AML-193 (cell line): Measurements from ENCODE around the gene SH3BGRL2.
"Not testable (repeated sequence)": the region's sequence is repeated elsewhere in the genome, so short reads cannot be mapped to it uniquely, and the experiment has no call there.

Source experiments
- DNase-seq, 2 experiments: peaks; one replicate each; lab custom pipeline; 2025; lab: John Stamatoyannopoulos, UW

The SH3BGRL2 gene

DNA sequence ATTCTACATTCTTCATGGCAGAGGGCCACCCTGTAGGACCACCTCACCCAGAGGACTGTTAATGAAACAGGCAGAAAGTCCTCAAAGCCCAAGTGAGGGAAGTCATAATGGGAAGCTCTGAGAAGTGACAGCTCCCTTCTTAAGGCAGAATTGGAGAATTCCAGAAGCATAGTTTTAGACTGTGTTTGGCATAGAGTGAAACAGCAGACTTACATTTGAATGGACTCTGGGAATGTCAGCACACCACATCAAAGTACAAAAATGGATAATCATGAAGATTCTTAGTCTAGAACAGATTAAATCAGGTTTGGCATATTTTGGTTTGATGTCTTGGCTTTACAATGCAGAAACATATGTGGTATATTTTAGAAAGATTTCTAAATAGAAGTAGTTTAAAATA, 17.9 kb downstream of the SH3BGRL2 start:
- no peak for DNase-seq

DNA sequence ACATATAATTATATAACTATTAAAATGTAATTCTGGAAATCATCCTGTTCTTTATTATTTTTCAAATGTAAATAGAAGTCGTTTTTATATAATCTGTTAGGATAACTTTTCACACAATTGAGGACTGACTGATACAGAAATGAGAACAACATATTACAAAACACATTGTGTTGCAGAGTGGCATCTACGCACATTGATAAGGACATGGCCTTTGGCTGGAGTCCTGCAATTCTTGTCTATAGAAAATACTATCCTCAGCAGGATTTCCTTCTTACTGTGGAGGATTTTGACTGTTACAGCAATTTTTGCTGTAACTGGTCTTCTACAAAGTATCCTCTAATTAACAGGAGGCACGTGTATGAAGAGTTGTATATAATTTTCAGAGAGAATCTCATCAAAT, 19.8 kb downstream of the SH3BGRL2 start:
- DNase-seq = no peak

GRCh38 chr6:79656134-79656533, 25.0 kb downstream of the SH3BGRL2 start:
- DNase-seq = no peak

DNA sequence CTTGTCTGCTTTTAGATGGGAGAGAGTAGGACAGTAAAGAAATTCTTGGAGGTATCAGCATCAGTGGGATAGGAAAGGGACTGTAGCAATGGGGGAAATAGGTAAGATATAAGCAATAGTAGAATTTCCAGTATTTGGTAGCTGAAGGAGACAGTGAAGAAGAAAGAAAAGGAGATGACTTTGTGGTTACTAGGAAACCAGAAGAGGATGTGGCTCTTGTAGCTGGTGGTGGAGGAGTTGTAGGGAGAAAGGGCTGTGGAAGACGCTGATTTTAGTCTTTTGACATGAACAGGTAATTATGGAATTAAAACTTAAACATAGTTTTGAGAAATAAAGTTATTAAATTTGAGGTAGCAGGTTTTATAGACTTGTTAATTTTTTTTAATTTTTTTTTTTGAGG, 26.1 kb downstream of the SH3BGRL2 start:
- DNase-seq = no peak

GRCh38 chr6:79663655-79664054, 32.5 kb downstream of the SH3BGRL2 start:
- DNase-seq = not testable (repeated sequence)

DNA sequence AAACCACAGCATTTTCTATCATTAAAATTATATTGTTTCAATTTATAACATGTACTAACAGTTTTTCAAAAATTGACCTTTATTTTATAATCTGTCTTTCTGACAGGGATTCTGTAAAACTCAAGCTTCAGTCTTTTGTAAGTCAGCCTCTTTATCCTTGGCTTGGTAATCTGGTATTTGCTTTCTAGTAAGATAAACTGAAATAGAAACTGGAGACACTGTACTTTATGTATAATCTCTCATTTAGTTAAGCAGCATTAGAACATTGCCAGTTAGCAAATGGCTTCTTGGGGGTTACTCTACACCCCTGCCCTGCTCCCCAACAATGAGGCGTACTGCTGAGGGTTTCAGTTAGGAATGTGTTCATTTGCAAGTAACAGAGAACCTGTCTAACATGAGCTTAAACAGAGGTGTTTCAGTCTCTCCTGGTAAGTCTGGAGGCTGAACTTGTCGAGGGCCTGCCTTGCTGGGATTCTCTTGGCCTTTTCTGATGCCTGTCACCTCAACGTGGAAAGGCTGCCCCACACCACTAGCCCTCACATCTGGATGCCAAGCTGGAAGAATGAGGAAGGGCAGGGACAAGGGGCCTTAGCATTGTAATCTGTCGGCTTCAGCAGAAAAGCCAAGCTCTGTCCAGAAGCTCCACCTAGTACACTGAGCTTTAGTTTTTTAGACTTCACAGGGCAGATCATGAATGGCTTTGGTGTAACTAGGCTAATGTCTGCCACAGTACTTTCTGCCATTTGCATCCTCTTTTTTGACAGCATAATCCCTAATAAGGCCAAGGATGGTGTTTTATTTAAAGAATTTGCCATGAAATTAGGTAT, 34.8 kb downstream of the SH3BGRL2 start:
- no peak for DNase-seq

- no peak for DNase-seq
Observed at GRCh38 chr6:79666634-79667033, 35.5 kb downstream of the SH3BGRL2 start.

GRCh38 chr6:79668381-79668780, 37.3 kb downstream of the SH3BGRL2 start:
- DNase-seq = no peak

- no peak for DNase-seq
Observed at GRCh38 chr6:79669766-79670165, 38.6 kb downstream of the SH3BGRL2 start.

GRCh38 chr6:79670789-79671188, 39.7 kb downstream of the SH3BGRL2 start:
- DNase-seq = no peak

GRCh38 chr6:79671600-79672266, 40.6 kb downstream of the SH3BGRL2 start:
- DNase-seq = no peak

DNA sequence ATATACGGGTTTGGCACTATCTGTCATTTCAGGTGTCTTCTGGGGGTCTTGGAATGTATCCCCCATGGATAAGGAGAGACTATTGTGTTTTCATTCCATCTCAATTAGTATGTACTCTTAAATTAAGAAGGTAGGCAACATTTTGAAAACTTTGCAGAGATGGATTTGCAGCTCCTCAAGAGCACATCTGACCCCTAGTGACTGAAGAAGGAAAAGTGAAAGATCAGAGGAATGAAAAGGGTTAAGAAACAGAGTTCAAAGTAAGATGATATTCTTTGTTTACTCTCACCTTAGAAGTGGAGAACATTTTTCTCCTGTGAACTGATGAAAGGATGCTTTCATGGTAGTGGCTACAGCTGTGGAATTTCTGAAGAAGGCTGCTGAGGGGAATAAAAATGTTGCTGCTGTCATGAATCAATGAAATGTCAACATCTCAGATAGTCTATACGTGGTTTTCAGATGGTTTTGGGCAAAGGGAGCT, 41.5 kb downstream of the SH3BGRL2 start:
- DNase-seq = no peak

DNA sequence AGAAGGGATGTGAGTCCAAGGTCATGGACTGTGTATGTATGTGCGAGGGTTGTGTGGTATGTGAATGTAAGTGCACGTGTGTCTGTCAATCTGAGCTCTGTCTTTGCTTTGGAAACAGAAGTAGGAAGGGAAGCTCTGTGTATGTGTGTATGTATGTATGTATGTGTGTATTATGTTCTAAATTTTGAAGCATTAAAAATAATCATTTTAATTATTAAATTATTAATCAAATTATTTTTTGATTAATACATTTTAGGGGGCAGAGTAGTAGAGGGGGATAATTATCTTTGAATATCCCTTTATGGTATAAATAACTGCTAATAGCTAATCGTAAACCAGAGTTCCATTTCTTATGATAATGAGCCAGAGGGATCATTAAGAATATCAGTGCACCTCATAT, 42.8 kb downstream of the SH3BGRL2 start:
- no peak for DNase-seq

- no peak for DNase-seq
Observed at GRCh38 chr6:79676785-79677736, 45.9 kb downstream of the SH3BGRL2 start.

DNA sequence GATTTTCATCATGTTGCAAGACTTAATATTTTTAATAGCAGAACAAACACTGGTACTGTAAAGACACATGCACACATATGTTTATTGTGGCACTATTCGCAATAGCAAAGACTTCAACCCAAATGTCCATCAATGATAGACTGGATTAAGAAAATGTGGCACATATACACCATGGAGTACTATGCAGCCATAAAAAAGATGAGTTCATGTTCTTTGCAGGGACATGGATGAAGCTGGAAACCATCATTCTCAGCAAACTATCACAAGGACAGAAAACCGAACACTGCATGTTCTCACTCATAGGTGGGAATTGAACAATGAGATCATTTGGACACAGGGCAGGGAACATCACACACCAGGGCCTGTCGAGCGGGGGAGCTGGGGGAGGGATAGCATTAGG, 51.6 kb downstream of the SH3BGRL2 start:
- not testable (repeated sequence) for DNase-seq

GRCh38 chr6:79684876-79685275, 53.7 kb downstream of the SH3BGRL2 start:
- DNase-seq = no peak

GRCh38 chr6:79686707-79687309, 55.7 kb downstream of the SH3BGRL2 start:
- no peak for DNase-seq

GRCh38 chr6:79687759-79688158, 56.6 kb downstream of the SH3BGRL2 start:
- DNase-seq = no peak

DNA sequence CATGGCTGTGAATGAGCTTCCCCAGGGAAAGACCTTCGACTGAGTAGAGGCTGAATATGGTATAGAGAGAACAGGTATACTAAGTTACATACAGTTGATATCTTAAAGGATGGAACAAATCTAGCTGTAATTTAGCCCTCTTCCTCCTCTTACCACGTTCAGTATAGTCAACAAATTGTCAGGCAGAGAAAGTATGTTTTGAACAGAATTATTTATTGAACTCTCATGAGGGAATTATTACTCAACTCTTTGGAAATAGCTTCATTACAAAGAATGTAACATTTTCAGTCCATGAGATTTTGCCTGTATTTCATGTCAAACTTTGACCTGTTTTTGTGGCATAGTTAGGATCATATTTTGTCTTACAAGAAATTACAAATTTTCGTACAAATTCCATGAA, 63.0 kb downstream of the SH3BGRL2 start:
- no peak for DNase-seq

DNA sequence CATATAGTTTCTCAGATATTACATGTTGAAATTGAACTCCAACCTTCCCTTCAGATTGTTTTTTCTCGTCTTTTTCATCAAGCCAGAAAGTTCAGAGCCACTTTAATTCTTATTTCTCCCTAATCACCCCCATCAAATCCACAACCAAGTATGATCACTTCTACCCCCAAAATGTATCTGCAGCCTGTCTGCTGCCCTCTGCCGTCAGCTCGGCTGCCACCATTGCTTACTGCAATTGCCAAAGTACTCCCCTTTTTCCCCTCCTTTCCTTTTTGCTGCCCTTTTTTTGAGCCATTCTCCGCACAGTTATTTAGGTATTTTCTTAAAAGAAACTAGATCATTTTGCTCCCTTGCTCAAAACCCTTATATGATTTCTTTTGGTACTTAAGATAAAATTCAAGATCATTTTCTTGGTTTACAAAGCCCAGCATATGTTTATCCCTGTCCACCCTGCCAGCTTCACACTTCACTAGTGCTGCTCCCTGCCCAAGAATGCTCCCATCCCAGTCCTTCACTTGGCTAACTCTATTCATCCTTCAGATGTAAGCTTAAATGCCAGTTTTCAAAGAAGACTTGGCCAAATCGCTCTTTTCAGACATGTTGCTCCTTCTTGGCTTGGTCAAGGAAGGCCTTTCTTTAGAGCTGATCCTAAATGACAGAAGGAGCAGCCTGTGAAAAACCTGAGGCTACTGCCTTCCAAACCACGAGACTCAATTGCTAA, 63.7 kb downstream of the SH3BGRL2 start:
- DNase-seq = no peak

DNA sequence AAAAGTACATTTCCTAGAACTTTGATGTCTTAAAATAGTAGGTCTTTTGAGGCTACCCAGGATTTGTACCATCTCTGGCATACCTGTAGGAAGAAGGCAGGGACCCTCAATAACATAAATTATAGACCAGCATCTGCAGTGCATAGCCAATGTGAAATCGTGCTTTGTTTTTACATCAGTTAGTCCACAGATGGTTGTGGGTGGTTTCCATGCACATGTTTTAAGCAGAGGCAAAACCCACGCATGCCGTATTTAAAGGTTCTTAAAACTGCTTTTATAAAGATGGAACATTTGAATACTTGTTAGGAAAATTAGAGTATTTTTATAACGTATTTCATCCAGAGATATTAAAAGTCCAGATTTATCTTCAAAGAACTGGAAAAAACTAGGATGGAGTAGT, 66.3 kb downstream of the SH3BGRL2 start:
- DNase-seq = no peak
